WTC11 (cell line): ENCODE data around the gene TMEM94. TPM values are rescaled to one million over a fixed set of nuclear protein-coding genes. Genes with fewer than 3 reads are reported as not detected.
A peak's percentile ranks its signal among the peaks of the same experiment; 100 is the strongest.

Source experiments
- ATAC-seq: fragments of 200-7000 bp; cut with Tn5 transposase; 2 replicates; pipeline ENCODE4 v1.10.0; 2021; ENCODE audit warnings: mild to moderate bottlenecking, moderate library complexity
- CTCF ChIA-PET: fragments of 300-600 bp; sonication (Branson Sonifier 250); formaldehyde crosslinking; loops from one replicate; lab custom pipeline; 2021; ENCODE audit warnings: antibody characterized with exemption; lab: Charles Lee
- POLR2A ChIA-PET: fragments of 350-600 bp; sonication (Branson Sonifier 250); formaldehyde crosslinking; loops from one replicate; lab custom pipeline; 2021; ENCODE audit warnings: antibody characterized with exemption; lab: Charles Lee
- DNase-seq: peaks from one replicate; pipeline ENCODE4 v3.0.0; 2021; ENCODE audit warnings: low spot score
- H3K27ac Mint-ChIP-seq: 2 replicates; pipeline ENCODE4 v1.8.0; 2021; ENCODE audit warnings: mixed read lengths
- H3K27me3 Mint-ChIP-seq: 2 replicates; pipeline ENCODE4 v1.8.0; 2021; ENCODE audit warnings: low read depth, mild to moderate bottlenecking, moderate library complexity, mixed read lengths
- H3K36me3 Mint-ChIP-seq: 2 replicates; pipeline ENCODE4 v1.8.0; 2021; ENCODE audit warnings: mixed read lengths
- H3K4me1 Mint-ChIP-seq: 2 replicates; pipeline ENCODE4 v1.8.0; 2022; ENCODE audit warnings: mixed read lengths
- H3K4me3 Mint-ChIP-seq: 2 replicates; pipeline ENCODE4 v1.8.0; 2021; ENCODE audit warnings: mild to moderate bottlenecking, moderate library complexity, mixed read lengths
- H3K9me3 Mint-ChIP-seq: 2 replicates; pipeline ENCODE4 v1.8.0; 2021; ENCODE audit warnings: mixed read lengths
- AR ChIP-seq: fragments of 250-450 bp; sonication (Bioruptor Pico); IDR thresholded peaks from 2 replicates; pipeline ENCODE4 v1.9.0; 2021; ENCODE audit warnings: mild to moderate bottlenecking
- ARID4B ChIP-seq: sonication (generic); formaldehyde crosslinking; IDR thresholded peaks from 2 replicates; pipeline ENCODE4 v1.8.0; 2023; ENCODE audit warnings: missing genetic modification reagents, mild to moderate bottlenecking, borderline replicate concordance
- ATF3 ChIP-seq: sonication (generic); formaldehyde crosslinking; conservative IDR thresholded peaks from 2 replicates; pipeline ENCODE4 v1.8.1; 2022; ENCODE audit warnings: mild to moderate bottlenecking, missing genetic modification reagents
- CDX4 ChIP-seq: fragments of 250-450 bp; sonication (Bioruptor Pico); IDR thresholded peaks from 2 replicates; pipeline ENCODE4 v1.9.0; 2021; ENCODE audit warnings: moderate library complexity, mild to moderate bottlenecking, inconsistent platforms, borderline replicate concordance
- E2F5 ChIP-seq: sonication (generic); formaldehyde crosslinking; IDR thresholded peaks from 2 replicates; pipeline ENCODE4 v1.8.1; 2022; ENCODE audit warnings: mild to moderate bottlenecking, moderate library complexity, missing genetic modification reagents
- GRHL2 ChIP-seq: fragments of 250-450 bp; sonication (Bioruptor Pico); IDR thresholded peaks from 2 replicates; pipeline ENCODE4 v1.8.0; 2022; ENCODE audit warnings: mild to moderate bottlenecking, moderate library complexity; ENCODE audit not compliant: insufficient replicate concordance, severe bottlenecking
- KAT7 ChIP-seq: sonication (generic); formaldehyde crosslinking; IDR thresholded peaks from 2 replicates; pipeline ENCODE4 v1.8.1; 2023; ENCODE audit warnings: missing genetic modification reagents, mild to moderate bottlenecking, borderline replicate concordance
- MXD4 ChIP-seq: fragments of 250-450 bp; sonication (Bioruptor Pico); IDR thresholded peaks from 2 replicates; pipeline ENCODE4 v1.8.0; 2021; ENCODE audit warnings: mild to moderate bottlenecking, moderate library complexity, borderline replicate concordance
- NR3C1 ChIP-seq: sonication (generic); formaldehyde crosslinking; conservative IDR thresholded peaks from 2 replicates; pipeline ENCODE4 v1.8.1; 2023; ENCODE audit warnings: low read depth, mild to moderate bottlenecking, missing genetic modification reagents
- ZBTB21 ChIP-seq: sonication (generic); formaldehyde crosslinking; IDR thresholded peaks from 2 replicates; pipeline ENCODE4 v1.8.1; 2023; ENCODE audit warnings: mild to moderate bottlenecking, missing genetic modification reagents, borderline replicate concordance
- ZNF138 ChIP-seq: sonication (generic); formaldehyde crosslinking; conservative IDR thresholded peaks from 2 replicates; pipeline ENCODE4 v1.8.1; 2022; ENCODE audit warnings: mild to moderate bottlenecking, moderate library complexity, missing genetic modification reagents
- ZNF219 ChIP-seq: sonication (generic); formaldehyde crosslinking; IDR thresholded peaks from 2 replicates; pipeline ENCODE4 v1.8.0; 2023; ENCODE audit warnings: missing genetic modification reagents, mild to moderate bottlenecking, borderline replicate concordance
- ZNF263 ChIP-seq: sonication (generic); formaldehyde crosslinking; IDR thresholded peaks from 2 replicates; pipeline ENCODE4 v1.8.1; 2022; ENCODE audit warnings: low read depth, mild to moderate bottlenecking, moderate library complexity, missing genetic modification reagents
- ZNF396 ChIP-seq: fragments of 250-450 bp; sonication (Bioruptor Pico); IDR thresholded peaks from 2 replicates; pipeline ENCODE4 v1.8.0; 2021; ENCODE audit warnings: mild to moderate bottlenecking, moderate library complexity, borderline replicate concordance
- ZSCAN18 ChIP-seq: fragments of 250-450 bp; sonication (Bioruptor Pico); IDR thresholded peaks from 2 replicates; pipeline ENCODE4 v2.1.2; 2022; ENCODE audit warnings: mild to moderate bottlenecking, moderate library complexity
- total RNA-seq: library from RNA; stranded (reverse); gene quantifications from 3 replicates; pipeline ENCODE4 v1.2.3, GENCODE V29; 2021

The TMEM94 gene
- total RNA-seq, 1 experiment from 2014 or later = 76.9 TPM

GRCh38 chr17:75546181-75546580 is 89.7 kb downstream of the TMEM94 start:
- POLR2A ChIA-PET = no interaction called here
- TF ChIP-seq NR3C1 = no peak
- TF ChIP-seq ZSCAN18 = no peak
- TF ChIP-seq ZNF138 (CRISPR knock-in tag) = no peak
- no peak for TF ChIP-seq ZNF263 (CRISPR knock-in tag)
- no peak for TF ChIP-seq ZNF219 (CRISPR knock-in tag)
- TF ChIP-seq ATF3 (CRISPR knock-in tag) = no peak
- TF ChIP-seq GRHL2 (CRISPR knock-in tag) = no peak
- TF ChIP-seq ZNF396 (CRISPR knock-in tag) = no peak
- TF ChIP-seq ARID4B (CRISPR knock-in tag) = no peak
- TF ChIP-seq KAT7 (CRISPR knock-in tag) = no peak
- no peak for TF ChIP-seq AR (CRISPR knock-in tag)
- TF ChIP-seq MXD4 (CRISPR knock-in tag) = no peak
- no peak for TF ChIP-seq CDX4 (CRISPR knock-in tag)
- no peak for TF ChIP-seq ZBTB21 (CRISPR knock-in tag)
- TF ChIP-seq E2F5 (CRISPR knock-in tag) = no peak
- ATAC-seq (no peak), DNase-seq (no peak)
- H3K4me3 Mint-ChIP-seq = no peak overlapping the region
- peak overlapping the region; percentile 86; the same call in 1 of the 2 replicates for H3K27ac Mint-ChIP-seq
- H3K4me1 Mint-ChIP-seq = peaks cover 44% of the 10 kb centered on the region
- no peaks in the 10 kb centered on the region for H3K9me3 Mint-ChIP-seq
- CTCF ChIA-PET = no interaction called here
- H3K36me3 Mint-ChIP-seq = no peaks in the 10 kb centered on the region
- H3K27me3 Mint-ChIP-seq = no peaks in the 10 kb centered on the region
